ENCODE data around the gene PIGM. TPM values are rescaled to one million over a fixed set of nuclear protein-coding genes. Genes with fewer than 3 reads are reported as not detected.

PIGM gene
- total and polyA plus RNA-seq, 2 of the 13 experiments (the other 11 are each of a cell fraction or from before 2014, with no cell fraction given), result 3.4 to 4.6 TPM

- no peak; the same call in 1 of the 2 replicates for TF ChIP-seq CSRNP1 (CRISPR knock-in tag; IDR thresholded peaks at IDR 0.05)
- TF ChIP-seq, protein P1, sequence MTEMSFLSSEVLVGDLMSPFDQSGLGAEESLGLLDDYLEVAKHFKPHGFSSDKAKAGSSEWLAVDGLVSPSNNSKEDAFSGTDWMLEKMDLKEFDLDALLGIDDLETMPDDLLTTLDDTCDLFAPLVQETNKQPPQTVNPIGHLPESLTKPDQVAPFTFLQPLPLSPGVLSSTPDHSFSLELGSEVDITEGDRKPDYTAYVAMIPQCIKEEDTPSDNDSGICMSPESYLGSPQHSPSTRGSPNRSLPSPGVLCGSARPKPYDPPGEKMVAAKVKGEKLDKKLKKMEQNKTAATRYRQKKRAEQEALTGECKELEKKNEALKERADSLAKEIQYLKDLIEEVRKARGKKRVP (CRISPR knock-in tag; IDR thresholded peaks at IDR 0.05), result no peak
- 0 out of 2 replicates have a peak, but pooled peaks have one; percentile 12 for TF ChIP-seq RFX5 (IDR thresholded peaks at IDR 0.05; ENCODE audit: low read depth, low read length)
- peak; percentile 69; the same call in 1 of the 2 replicates for TF ChIP-seq ZNF264 (CRISPR knock-in tag; IDR thresholded peaks at IDR 0.05)
- 0 out of 2 replicates have a peak, but pooled peaks have one; percentile 43 for TF ChIP-seq SRF (IDR thresholded peaks at IDR 0.05; ENCODE audit: low read depth, low read length)
- peak; percentile 29; the same call in 1 of the 2 replicates for TF ChIP-seq HIVEP1 (CRISPR knock-in tag; IDR thresholded peaks at IDR 0.05)
- TF ChIP-seq, protein P2, sequence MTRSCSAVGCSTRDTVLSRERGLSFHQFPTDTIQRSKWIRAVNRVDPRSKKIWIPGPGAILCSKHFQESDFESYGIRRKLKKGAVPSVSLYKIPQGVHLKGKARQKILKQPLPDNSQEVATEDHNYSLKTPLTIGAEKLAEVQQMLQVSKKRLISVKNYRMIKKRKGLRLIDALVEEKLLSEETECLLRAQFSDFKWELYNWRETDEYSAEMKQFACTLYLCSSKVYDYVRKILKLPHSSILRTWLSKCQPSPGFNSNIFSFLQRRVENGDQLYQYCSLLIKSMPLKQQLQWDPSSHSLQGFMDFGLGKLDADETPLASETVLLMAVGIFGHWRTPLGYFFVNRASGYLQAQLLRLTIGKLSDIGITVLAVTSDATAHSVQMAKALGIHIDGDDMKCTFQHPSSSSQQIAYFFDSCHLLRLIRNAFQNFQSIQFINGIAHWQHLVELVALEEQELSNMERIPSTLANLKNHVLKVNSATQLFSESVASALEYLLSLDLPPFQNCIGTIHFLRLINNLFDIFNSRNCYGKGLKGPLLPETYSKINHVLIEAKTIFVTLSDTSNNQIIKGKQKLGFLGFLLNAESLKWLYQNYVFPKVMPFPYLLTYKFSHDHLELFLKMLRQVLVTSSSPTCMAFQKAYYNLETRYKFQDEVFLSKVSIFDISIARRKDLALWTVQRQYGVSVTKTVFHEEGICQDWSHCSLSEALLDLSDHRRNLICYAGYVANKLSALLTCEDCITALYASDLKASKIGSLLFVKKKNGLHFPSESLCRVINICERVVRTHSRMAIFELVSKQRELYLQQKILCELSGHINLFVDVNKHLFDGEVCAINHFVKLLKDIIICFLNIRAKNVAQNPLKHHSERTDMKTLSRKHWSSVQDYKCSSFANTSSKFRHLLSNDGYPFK (CRISPR knock-in tag; IDR thresholded peaks at IDR 0.05; ENCODE audit: borderline replicate concordance), result peak; percentile 79; the same call in 1 of the 2 replicates
- no peak for TF ChIP-seq MTF1 (CRISPR knock-in tag; IDR thresholded peaks at IDR 0.05)
- 0 out of 2 replicates have a peak, but pooled peaks have one; percentile 82 for TF ChIP-seq TRAFD1 (CRISPR knock-in tag; IDR thresholded peaks at IDR 0.05; ENCODE audit: borderline replicate concordance)
- no peak for TF ChIP-seq SNAPC2 (CRISPR knock-in tag; IDR thresholded peaks at IDR 0.05)
- TF ChIP-seq SOX5 (CRISPR knock-in tag; IDR thresholded peaks at IDR 0.05; ENCODE audit: borderline replicate concordance), result peak; percentile 56; the same call in 1 of the 2 replicates
- peak; percentile 60; the same call in 1 of the 2 replicates for TF ChIP-seq PATZ1 (CRISPR knock-in tag; IDR thresholded peaks at IDR 0.05)
- 0 out of 2 replicates have a peak, but pooled peaks have one; percentile 47 for TF ChIP-seq ZFP37 (CRISPR knock-in tag; IDR thresholded peaks at IDR 0.05; ENCODE audit: borderline replicate concordance)
- TF ChIP-seq TAF1 (CRISPR knock-in tag; IDR thresholded peaks at IDR 0.05), result peak; percentile 82
- peak; percentile 74; the same call in 1 of the 2 replicates for TF ChIP-seq BORCS8-MEF2B (CRISPR knock-in tag; IDR thresholded peaks at IDR 0.05)
- 0 out of 2 replicates have a peak, but pooled peaks have one; percentile 10 for TF ChIP-seq BRD4 (CRISPR knock-in tag; IDR thresholded peaks at IDR 0.05)
- peak; percentile 9; the same call in 1 of the 2 replicates for TF ChIP-seq KLF11 (CRISPR knock-in tag; IDR thresholded peaks at IDR 0.05)
- peak; percentile 91; the same call in 1 of the 2 replicates for TF ChIP-seq WIZ (CRISPR knock-in tag; IDR thresholded peaks at IDR 0.05)
These were observed at the start of gene PIGM (continued) for GRCh38 chr1:160031365-160032164.
